Midbrain (tissue), 1 donor: ENCODE measurements around the gene DTNBP1.

Experiments used
- DNase-seq: peaks from one replicate; lab custom pipeline; 2025; lab: John Stamatoyannopoulos, UW

Gene DTNBP1

DNA sequence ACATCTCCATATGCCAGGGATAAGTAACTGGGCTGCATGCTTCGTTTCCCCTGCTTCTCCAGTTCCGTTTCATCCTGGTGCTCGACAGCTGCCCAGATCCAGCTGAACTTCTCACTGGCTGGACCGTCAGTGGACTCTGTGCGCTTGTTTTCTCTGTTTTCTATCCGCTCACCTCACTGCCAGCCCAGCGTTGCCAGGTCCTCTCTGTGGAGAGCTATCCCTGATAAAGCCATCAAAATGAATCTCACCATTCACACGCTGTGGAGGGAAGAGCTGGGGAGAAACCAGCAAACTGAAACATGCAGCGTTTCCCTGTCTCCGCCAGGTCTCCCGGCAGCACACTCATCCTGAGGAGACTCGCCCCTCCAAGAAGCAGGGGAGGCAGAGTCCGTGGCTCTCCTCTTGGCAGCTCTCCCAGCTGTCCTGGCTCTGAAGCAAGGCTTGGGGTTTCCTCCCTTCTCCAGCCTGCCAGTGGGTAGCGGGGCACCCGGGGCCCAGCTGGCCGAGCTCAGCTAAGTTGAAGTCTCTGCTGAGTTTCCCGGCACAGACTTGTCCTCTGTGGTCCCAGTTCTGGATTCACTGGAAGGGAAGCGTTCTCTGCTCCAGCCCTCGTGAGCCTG is 160.9 kb downstream of the DTNBP1 start:
- peak; percentile 76 for DNase-seq

DNA sequence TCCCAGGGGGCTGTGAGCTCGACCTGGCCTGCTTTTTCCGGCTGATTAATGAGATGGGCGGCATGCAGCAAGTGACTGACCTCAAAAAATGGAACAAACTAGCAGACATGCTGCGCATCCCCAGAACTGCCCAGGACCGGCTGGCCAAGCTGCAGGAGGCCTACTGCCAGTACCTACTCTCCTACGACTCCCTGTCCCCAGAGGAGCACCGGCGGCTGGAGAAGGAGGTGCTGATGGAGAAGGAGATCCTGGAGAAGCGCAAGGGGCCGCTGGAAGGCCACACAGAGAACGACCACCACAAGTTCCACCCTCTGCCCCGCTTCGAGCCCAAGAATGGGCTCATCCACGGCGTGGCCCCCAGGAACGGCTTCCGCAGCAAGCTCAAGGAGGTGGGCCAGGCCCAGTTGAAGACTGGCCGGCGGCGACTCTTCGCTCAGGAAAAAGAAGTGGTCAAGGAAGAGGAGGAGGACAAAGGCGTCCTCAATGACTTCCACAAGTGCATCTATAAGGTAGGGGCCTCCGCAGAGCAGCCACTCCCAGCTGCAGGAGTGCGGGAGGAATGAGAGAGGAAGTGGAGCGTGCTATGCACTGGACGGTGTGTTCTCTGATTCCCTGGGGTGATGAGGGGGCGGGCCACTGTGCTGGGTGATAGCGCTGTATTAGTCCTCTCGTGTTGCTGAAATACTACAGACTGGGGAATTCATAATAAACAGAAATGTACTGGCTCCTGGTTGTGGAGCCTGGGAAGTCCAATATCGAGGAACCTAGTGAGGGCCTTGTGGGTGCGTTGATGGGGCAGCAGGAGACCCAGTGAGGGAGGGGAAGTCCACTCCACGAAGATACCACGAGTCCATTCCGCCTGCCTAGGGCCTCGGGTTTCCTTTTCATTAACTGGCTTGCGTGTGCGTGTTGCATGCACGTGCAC is 161.7 kb downstream of the DTNBP1 start:
- DNase-seq = no peak

DNA sequence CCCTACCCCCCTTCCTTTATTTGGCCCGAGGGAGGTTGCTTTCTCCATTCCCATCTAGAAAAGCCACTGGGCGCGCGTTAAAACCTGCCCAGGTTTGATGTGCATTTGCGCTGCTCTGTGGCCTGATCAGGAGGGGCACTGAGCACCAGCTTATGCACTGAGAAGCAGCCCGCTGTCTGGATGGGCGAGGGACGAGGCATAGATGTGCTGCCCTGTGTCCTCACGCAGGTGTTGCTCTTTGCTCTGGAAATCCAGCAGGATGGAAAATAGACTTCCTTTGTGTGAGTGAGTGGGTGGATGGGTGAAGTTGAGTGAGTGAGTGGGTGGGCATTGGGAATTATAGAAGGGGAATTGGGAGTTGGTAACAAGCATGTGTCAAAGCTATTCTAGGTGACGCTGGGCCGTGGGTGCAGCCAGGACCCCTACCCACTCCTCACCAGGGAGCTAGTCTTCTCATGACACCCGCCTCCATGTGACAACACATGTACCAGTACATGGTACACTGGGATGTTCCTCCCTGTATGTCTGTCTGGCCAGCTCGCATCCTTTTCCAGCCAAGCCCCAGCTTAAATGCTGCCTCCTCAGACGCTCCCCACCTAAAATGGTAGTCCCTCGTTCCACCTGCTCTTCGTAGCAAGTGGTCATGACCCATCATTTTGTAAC is 162.6 kb downstream of the DTNBP1 start:
- no peak for DNase-seq

DNA sequence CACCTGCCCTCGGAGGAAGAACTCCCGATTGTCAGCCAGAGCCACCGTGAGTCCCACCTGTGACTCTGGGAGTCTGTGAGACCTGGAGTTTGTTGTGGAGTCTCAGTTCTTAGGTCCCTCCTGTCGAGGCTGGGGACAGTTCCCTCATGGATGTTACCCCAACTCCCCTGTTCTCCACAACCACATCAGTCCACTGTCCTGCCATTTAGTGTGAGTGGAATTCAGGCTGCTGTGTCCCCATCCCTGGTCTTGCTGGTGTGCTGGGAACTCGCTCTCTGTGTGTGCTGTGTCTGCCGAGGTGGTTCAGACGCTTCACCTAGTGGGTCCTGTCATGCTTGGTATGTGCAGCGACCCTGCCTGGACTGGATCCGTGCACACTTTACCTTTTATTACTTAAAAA is 163.2 kb downstream of the DTNBP1 start:
- DNase-seq = no peak

DNA sequence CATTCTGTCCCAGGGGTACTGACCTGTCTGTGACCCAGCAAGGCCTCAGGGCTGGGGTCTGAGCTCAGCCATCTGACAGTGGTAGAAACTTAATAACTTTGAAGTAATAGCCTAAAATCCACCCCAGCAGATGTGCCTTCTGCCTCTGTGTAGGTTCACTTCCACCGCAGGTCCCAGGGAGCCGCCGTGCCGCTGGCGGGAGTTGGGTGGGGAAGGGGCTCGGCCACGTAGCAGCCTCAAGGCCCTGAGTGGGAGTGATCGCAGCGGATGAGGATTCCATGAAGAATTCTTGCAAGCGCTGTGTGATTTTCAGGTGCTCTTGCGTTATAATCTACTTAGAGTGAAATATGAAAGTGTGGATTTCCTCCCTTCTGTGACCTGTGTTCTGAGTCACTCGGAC is 163.7 kb downstream of the DTNBP1 start:
- DNase-seq = no peak

DNA sequence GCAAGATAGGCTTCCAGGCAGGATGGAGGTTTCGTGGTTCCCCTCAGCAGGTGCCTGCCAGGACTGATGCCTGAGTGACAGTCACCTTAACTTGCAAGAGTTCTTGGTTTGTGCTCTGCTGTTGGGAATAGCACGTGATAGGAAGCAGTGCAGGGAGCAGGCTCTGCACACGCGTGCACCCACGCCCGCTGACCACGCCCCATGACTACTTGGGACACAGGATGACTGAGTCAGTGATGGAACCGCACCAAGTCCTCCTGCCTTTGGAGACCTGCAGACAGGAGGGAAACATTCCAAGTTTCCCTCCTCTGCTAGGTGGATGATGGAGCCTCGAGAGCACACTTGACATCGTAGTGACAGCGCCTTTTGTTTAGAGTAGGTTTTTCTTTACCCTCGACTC is 164.2 kb downstream of the DTNBP1 start:
- DNase-seq = no peak

DNA sequence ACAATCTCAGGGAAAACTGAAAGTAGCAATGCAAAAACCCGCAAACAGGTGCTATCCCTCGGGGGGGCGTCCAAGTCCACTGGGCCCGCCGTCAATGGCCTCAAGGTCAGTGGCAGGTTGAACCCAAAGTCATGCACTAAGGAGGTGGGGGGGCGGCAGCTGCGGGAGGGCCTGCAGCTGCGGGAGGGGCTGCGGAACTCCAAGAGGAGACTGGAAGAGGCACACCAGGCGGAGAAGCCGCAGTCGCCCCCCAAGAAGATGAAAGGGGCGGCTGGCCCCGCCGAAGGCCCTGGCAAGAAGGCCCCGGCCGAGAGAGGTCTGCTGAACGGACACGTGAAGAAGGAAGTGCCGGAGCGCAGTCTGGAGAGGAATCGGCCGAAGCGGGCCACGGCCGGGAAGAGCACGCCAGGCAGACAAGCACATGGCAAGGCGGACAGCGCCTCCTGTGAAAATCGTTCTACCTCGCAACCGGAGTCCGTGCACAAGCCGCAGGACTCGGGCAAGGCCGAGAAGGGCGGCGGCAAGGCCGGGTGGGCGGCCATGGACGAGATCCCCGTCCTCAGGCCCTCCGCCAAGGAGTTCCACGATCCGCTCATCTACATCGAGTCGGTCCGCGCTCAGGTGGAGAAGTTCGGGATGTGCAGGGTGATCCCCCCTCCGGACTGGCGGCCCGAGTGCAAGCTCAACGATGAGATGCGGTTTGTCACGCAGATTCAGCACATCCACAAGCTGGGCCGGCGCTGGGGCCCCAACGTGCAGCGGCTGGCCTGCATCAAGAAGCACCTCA is 166.3 kb downstream of the DTNBP1 start:
- no peak for DNase-seq

DNA sequence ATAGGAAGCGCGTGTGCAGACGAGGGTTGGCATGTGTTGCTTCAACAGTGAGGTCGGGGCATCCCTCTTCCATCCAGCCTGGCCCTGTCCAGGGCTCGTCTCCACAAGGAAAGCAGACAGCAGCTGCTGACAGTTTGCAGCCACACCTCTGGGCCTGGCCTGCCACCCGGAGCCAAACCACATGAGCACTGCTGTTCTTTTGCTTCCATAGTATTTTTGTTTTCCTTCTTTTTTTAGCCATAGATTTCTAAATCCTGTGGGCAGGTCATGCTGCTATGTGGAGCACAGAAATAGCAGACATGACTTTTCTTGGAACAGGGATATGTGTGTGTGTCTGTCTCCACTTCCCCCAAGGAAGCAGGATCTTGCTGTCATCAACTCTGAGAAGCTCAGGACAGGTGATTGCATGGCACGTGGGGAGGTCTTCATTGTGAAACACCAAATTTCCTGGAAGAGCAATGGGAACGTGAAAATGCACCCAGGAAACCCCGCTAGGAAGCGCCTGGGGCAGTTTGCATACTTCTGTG is 167.4 kb downstream of the DTNBP1 start:
- no peak for DNase-seq

DNA sequence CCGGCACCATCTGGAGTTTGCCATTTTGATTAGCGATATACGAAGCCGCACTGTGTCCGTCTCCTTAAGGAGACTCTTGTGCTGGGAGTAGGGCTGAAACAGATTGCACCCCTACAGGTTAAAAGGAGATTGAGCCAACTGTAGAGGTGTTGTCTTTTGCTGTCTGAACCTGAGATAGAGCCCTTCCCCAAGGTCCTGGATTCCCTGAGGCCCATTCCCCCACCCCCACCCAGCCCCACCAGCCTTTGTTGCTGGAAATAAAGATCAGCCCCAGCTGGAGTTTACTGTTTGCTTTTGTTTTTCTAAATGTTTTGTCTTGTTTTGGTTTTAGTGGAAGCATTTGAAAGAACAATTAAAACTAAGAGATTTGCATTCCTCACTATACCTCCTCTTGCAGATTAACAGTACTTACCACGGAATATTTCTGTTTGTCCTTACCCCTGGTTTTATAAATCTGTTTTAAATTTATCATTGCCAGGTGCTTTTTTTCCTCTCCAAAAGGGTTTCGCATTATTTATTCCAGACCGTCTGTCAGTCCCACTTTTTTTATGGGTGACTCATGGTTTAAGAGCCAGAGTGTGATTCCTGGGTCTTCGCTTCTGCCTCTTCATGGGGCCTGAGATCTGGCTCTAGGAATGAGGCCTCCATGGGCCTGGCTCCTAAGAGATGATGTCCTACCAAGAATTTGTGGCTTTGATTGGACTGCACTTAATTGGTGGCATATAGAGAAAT is 169.2 kb downstream of the DTNBP1 start:
- DNase-seq = no peak

DNA sequence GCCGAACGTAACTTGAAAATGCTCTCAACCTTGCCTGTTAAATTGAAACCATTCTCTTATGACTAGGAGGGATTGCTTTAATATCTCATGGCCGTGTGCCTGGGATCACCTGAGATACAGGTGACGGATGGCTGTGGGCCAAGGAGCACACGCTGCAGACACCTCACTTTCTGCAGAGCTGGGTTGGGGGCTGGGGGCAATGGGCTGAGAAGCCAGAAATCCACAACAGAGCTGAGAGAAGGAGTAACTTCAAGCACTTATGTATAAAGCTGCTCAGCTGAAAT is 170.9 kb downstream of the DTNBP1 start:
- DNase-seq = no peak

DNA sequence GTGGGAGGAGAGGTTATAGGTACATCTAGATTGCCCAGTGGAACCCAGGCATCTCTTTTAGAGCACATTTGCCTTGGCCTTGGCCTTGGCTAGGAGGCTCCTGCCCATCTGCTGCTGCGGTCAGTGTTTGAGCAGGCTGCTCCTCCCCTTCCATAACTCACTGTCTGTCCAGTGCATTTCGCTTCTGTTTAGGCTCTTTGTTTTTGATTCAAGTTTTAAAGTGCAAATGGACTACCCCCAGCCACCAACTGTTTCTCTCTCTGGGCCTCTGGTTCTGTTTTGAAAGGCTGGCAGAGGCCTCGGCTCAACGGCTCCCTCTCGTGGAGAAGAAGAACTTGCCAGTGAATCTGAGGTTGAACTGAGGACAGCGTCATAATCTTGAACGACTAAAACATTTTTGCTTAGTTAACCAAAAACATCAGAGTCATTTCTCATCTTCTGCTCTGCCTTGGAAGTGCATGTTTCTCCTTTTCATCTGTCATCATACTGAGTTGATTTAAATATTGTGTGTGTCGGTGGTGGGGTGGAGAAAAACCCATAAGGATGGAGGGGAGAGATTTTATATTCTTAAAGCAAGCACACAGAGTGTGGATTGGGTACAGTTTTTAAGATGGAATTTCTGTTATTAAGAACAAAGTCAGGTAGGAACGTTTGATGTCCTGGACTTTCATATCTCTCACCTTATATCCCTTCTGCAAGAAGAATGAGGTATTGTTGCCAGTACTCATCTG is 171.4 kb downstream of the DTNBP1 start:
- DNase-seq = peak; percentile 92

DNA sequence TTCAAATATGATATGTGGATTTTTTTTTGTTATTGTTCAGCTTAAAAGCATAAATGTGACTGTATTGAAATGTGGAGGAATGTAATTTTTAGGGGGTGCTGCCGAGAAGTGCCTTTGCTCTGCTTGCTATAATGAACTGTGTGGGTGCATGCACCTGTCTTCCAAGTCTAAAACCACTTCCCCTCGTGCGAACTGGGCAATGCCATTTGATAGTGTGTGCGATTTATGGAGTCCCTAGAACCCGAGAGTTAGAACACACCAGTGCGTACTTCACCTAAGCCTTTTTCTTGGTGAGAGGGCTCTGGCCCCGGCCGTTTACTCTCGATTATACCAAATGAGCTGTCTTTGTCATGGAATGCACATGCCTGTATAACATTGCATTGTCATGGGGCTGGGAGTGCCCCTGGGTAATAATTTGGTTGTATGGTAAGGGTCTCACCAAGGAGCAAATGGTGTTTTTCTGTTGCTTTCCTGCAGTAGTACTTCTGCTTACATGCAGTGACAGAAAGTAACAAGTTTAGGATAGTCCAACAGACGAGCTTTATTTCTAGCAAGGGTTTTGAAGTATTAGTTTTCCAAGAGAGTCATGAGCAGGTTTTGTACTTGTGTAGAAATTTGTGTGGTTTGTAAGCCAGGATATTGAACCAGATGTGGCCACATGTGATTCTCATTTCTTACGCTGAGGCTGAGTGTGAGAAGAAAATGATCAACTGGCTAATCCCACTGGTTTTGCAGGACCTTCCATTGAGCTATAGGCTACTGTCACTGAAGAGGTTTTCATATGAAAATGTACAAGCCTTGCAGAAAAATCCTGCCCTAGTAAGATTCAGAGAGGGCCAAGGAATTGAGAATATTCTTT is 172.4 kb downstream of the DTNBP1 start:
- DNase-seq = no peak

DNA sequence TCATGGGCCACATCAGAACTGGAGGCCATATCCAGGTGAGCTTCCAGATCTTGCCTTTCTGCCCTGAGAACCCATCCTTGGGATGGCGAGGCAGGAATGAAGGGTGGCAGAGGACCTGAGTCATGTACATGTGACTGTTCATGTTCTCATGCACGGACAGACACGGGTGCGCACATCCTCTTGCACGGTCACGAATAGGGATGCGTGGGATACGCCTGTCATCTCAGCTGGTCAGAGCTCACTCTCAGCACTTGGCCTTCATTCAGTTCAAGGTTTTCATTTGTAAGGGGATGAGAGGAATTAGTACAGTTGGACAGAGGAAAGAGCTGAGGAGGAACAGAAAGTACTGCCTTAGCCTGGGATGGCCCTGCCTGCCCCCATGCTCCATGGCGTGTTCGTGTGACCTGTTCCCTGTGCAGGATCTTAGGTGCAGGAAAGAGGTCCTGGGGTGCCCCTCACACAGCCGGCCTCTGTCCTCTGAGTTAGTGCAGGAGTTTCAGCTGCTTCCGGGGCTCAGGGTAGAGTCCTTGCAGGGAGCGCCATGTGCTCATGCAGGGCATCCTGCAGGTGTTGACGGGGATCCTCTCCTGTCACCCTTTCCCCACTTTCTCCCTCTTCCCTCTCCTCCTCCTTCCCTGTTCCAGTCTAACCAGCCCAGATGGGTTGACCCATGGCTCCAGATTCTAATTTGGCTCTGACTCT is 173.4 kb downstream of the DTNBP1 start:
- no peak for DNase-seq

DNA sequence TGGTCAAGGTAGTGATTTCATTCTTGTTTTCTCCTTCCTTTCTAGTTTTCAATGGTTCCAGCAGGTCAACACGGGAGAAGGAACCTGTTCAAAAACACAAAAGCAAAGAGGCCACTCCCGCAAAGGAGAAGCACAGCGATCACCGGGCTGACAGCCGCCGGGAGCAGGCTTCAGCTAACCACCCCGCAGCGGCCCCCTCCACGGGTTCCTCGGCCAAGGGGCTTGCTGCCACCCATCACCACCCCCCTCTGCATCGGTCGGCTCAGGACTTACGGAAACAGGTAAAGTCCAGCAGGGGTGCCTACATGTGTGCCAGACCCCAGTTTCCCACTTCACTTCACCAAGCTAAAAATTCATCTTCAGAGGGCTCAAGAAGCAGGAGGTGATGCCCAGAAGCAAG is 175.6 kb downstream of the DTNBP1 start:
- no peak for DNase-seq

DNA sequence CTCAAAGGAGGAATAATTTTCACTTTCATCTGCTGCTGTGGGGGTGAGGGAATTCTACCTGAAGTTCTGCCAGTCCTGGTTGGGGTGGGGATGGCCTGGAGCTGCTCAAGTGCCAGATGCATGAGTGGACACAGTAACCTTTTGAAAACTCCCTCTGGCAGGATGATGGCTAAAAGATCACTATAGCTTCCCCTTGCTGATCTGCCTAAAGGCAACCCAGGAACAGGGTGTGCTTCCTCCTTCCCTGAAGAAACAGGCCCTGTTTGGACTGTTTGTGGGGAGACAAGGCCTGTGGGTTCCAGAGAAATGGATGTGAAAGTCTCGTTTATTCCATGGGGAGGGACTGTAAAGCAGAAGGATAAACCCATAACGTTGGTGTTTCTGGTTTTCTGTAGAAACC is 176.9 kb downstream of the DTNBP1 start:
- DNase-seq = no peak

DNA sequence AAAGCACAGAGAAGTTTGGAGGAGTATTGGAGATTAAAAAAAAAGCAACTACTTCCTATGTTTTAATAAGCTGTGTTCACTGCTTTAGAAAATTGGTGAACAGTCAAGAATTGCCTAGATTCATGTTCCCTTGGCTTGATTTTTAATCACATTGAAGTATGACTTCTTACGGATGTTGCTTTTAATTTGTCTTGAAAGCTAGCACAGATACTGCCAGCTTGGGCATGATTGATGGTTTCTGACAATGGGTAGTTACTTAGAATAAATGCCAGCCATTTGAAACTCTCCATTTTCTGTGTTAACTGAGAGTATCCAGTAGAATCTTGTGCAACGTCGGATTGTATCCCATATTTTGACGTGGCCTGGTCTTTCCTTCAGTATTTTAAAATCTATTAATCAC is 178.0 kb downstream of the DTNBP1 start:
- no peak for DNase-seq

DNA sequence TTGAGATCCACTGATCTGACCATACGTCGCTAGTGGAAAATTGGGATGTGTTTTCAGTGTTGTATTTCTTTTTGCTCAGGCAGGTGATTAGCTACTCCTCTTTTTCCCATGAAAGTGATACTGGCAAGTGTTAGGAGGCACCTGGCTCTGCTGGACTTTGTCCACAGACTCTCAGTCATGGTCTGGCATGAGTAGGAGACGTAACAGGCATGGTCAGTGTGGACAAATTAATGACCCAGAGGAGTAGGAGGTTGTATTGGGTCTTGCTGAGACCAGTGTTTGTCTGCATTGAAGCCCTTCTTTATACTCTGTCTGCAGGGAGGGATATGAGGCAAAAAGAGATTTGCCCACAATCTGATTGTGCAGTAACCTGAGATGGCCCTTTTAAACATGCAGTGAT is 178.7 kb downstream of the DTNBP1 start:
- no peak for DNase-seq

DNA sequence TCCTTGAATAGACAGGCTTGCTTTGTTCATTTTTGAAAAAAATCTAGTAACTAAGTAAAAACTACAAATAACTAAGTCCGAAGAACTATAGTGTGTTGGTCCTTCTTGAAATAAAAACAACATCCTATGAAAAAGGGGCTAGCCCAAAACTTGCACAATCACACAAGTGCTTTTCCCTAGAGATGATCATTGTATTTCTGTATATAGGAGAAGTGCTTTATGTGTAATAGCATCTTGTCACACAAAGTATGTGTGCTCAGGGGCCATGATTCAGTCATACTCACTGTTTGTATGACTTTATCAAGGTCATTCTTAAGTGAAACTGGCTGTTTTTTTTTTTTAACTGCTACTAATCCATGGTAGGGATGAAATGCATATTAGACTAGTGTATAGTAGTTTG is 179.8 kb downstream of the DTNBP1 start:
- DNase-seq = no peak
